DMS 273 treated with DMSO at 0.1 percent for 48 hours (cell line): ENCODE results near the gene RBM20.
A peak's percentile ranks its signal among the peaks of the same experiment; 100 is the strongest.
"Not testable (repeated sequence)": the region's sequence is repeated elsewhere in the genome, so short reads cannot be mapped to it uniquely, and the experiment has no call there.

Experiments
- DNase-seq: peaks from one replicate; lab custom pipeline; 2025; lab: John Stamatoyannopoulos, UW

RBM20 gene

GRCh38 chr10:110706690-110707098, 62.6 kb downstream of the RBM20 start:
- DNase-seq: no peak

GRCh38 chr10:110708776-110709443, 64.8 kb downstream of the RBM20 start:
- DNase-seq: no peak

- DNase-seq: no peak
These were observed 65.3 kb downstream of the RBM20 start for GRCh38 chr10:110709444-110709828.

GRCh38 chr10:110709964-110710587, 65.9 kb downstream of the RBM20 start:
- DNase-seq: no peak

GRCh38 chr10:110710621-110711020, 66.5 kb downstream of the RBM20 start:
- no peak for DNase-seq

GRCh38 chr10:110711382-110711781, 67.2 kb downstream of the RBM20 start:
- no peak for DNase-seq

GRCh38 chr10:110714356-110714755, 70.2 kb downstream of the RBM20 start:
- DNase-seq: no peak

- DNase-seq: peak; percentile 45
These were observed 73.8 kb downstream of the RBM20 start for GRCh38 chr10:110717781-110718589.

- DNase-seq: no peak
These were observed 77.4 kb downstream of the RBM20 start for GRCh38 chr10:110721406-110722038.

GRCh38 chr10:110723224-110723891, 79.2 kb downstream of the RBM20 start:
- no peak for DNase-seq

- no peak for DNase-seq
These were observed 80.2 kb downstream of the RBM20 start for GRCh38 chr10:110724116-110724921.

GRCh38 chr10:110724937-110725336, 80.8 kb downstream of the RBM20 start:
- DNase-seq: no peak

- DNase-seq: peak; percentile 41
These were observed 81.9 kb downstream of the RBM20 start for GRCh38 chr10:110725801-110726630.

GRCh38 chr10:110727785-110728184, 83.6 kb downstream of the RBM20 start:
- not testable (repeated sequence) for DNase-seq

GRCh38 chr10:110730345-110731050, 86.4 kb downstream of the RBM20 start:
- no peak for DNase-seq

GRCh38 chr10:110733218-110733952, 89.2 kb downstream of the RBM20 start:
- DNase-seq: no peak

GRCh38 chr10:110735620-110736027, 91.5 kb downstream of the RBM20 start:
- DNase-seq: no peak

- no peak for DNase-seq
These were observed 93.9 kb downstream of the RBM20 start for GRCh38 chr10:110737886-110738634.
